ENCODE measurements around the gene PCNX3. TPM values are rescaled to one million over a fixed set of nuclear protein-coding genes. Genes with fewer than 3 reads are reported as not detected.

The PCNX3 gene
- total RNA-seq, 4 donors from 2014 or later, result 60.2 to 106 (median 81.3) TPM

GRCh38 chr11:65648997-65649493 is 33.5 kb downstream of the PCNX3 start:
- no peak overlapping the region for H3K27ac ChIP-seq
- H3K27me3 ChIP-seq, result no peaks in the 10 kb centered on the region
- H3K36me3 ChIP-seq, result peaks cover 0 to 25% (median 0%) of the 10 kb centered on the region in 3 donors
- H3K9me3 ChIP-seq, result no peaks in the 10 kb centered on the region
- H3K4me1 ChIP-seq, result peaks cover 3 to 30% (median 17%) of the 10 kb centered on the region in 4 donors
- TF ChIP-seq, protein P1, sequence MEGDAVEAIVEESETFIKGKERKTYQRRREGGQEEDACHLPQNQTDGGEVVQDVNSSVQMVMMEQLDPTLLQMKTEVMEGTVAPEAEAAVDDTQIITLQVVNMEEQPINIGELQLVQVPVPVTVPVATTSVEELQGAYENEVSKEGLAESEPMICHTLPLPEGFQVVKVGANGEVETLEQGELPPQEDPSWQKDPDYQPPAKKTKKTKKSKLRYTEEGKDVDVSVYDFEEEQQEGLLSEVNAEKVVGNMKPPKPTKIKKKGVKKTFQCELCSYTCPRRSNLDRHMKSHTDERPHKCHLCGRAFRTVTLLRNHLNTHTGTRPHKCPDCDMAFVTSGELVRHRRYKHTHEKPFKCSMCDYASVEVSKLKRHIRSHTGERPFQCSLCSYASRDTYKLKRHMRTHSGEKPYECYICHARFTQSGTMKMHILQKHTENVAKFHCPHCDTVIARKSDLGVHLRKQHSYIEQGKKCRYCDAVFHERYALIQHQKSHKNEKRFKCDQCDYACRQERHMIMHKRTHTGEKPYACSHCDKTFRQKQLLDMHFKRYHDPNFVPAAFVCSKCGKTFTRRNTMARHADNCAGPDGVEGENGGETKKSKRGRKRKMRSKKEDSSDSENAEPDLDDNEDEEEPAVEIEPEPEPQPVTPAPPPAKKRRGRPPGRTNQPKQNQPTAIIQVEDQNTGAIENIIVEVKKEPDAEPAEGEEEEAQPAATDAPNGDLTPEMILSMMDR (IDR thresholded peaks at IDR 0.05), result no peak
- TF ChIP-seq POLR2A (IDR thresholded peaks at IDR 0.05), result no peak
- H3K4me3 ChIP-seq, result no peak overlapping the region
- no peak for DNase-seq

DNA sequence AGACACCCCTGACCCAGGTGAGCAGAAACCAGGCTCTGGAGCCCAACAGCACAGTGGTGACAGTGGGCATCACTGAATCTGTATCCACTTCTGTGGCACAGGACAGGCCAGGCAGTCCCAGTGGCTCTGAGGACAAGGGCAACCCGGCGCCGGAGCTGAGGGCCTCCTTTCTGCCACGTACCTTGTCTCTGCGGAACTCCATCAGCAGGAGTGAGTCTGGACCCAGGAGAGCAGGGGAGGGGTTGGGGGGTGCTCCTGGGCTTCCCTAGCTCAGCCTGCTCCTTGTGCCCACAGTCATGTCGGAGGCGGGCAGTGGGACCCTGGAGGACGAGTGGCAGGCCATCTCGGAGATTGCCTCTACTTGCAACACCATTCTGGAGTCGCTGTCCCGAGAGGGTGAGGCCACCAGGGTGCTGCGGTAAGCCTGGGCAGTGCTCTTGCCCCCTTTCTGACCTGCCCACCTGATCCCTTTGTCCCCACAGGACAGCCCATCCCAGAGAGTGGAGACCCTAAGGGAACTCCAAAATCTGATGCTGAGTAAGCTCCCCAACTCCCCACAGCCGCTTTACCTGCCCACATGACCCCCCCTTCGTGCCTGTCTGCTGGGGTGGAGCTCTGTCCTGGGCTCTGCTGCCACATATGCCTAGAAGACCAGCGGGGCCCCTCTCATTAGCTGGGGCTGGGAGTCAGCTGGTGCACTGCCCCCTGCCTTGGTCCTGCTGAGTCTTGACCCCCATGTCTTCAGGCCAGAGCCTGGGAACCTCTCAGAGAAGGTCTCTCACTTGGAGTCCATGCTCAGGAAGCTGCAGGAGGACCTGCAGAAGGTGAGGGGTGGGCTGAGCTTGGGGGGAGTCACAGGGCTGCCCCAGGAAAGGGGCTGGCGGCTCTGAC is 34.3 kb downstream of the PCNX3 start:
- H3K4me3 ChIP-seq, result no peak overlapping the region
- H3K36me3 ChIP-seq, result peaks cover 0 to 33% (median 0%) of the 10 kb centered on the region in 3 donors
- no peaks in the 10 kb centered on the region for H3K9me3 ChIP-seq
- H3K27me3 ChIP-seq, result no peaks in the 10 kb centered on the region
- peaks cover 7 to 39% (median 17%) of the 10 kb centered on the region in 4 donors for H3K4me1 ChIP-seq
- no peak for TF ChIP-seq POLR2A (IDR thresholded peaks at IDR 0.05)
- TF ChIP-seq, protein P1 (IDR thresholded peaks at IDR 0.05), result no peak
- DNase-seq, result peak in 1 of 3 donors; percentile 46
- H3K27ac ChIP-seq, result peak overlapping the region in 2 of 4 donors; percentile 92 to 93

- peak overlapping the region in 3 of 4 donors; percentile 92 to 93 (median 93) for H3K27ac ChIP-seq
- peak in 2 of 3 donors; percentile 43 to 48 for DNase-seq
- H3K36me3 ChIP-seq, result peaks cover 0 to 42% (median 0%) of the 10 kb centered on the region in 3 donors
- no peaks in the 10 kb centered on the region for H3K9me3 ChIP-seq
- no peaks in the 10 kb centered on the region for H3K27me3 ChIP-seq
- no peak overlapping the region for H3K4me3 ChIP-seq
- peaks cover 7 to 41% (median 17%) of the 10 kb centered on the region in 4 donors for H3K4me1 ChIP-seq
- TF ChIP-seq POLR2A (IDR thresholded peaks at IDR 0.05), result no peak
- TF ChIP-seq, protein P1 (IDR thresholded peaks at IDR 0.05), result no peak
These were observed 35.2 kb downstream of the PCNX3 start for GRCh38 chr11:65650547-65651338.

GRCh38 chr11:65651339-65651588 is 35.7 kb downstream of the PCNX3 start:
- no peak for TF ChIP-seq POLR2A (IDR thresholded peaks at IDR 0.05)
- TF ChIP-seq, protein P1 (IDR thresholded peaks at IDR 0.05), result no peak
- Histone ChIP-seq H3K9me3 (no peaks in the 10 kb centered on the region), H3K4me3 (no peak overlapping the region), H3K27me3 (no peaks in the 10 kb centered on the region), H3K4me1 (peaks cover 7 to 41% (median 17%) of the 10 kb centered on the region in 4 donors), H3K36me3 (peaks cover 0 to 47% (median 0%) of the 10 kb centered on the region in 3 donors), H3K27ac (peak overlapping the region; percentile 86 to 93 (median 92))
- peak in 1 of 3 donors; percentile 41 for DNase-seq

Measured in Peyer's patch (tissue), 4 donors.